NCI-H460 (cell line): Measurements from ENCODE around the gene MIDN. TPM values are rescaled to one million over a fixed set of nuclear protein-coding genes. Genes with fewer than 3 reads are reported as not detected.

ENCODE experiments used
- DNase-seq: peaks from one replicate; pipeline ENCODE4 v3.0.0-alpha.2; 2016; ENCODE audit warnings: low read depth; ENCODE audit errors: extremely low read depth
- total RNA-seq: library from RNA; depleted of rRNA; stranded (reverse); fragments of >200 nt; shearing (Covaris generic); gene quantifications from 2 replicates; pipeline ENCODE4 v1.2.3, GENCODE V29; 2014; rRNA removed

The MIDN gene
- total RNA-seq, 1 experiment from 2014 or later = 16.5 TPM

DNA sequence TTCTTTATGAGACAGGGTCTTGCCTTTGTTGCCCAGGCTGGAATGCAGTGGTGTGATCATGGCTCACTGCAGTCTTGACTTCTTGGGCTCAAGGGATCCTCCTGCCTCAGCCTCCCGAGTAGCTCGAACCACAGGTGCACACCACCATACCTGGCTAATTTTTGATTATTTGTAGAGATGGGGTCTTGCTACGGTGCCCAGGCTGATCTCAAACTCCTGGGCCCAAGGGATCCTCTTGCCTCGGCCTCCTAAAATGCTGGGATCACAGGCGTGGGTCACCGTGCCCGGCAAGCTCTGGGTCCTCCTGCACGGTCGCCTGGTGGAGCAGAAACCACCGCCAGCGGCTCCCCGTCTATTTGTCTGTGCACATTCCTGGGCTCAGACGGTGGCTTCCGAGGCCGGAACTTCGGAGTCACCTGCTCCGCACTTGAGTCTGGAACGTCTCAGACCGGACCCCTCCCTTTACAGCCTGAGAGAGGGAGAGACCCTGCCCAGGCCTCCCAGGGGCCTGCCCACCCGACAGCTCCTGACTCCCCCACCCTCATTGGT lies 59.4 kb downstream of the MIDN start:
- no peak for DNase-seq

DNA sequence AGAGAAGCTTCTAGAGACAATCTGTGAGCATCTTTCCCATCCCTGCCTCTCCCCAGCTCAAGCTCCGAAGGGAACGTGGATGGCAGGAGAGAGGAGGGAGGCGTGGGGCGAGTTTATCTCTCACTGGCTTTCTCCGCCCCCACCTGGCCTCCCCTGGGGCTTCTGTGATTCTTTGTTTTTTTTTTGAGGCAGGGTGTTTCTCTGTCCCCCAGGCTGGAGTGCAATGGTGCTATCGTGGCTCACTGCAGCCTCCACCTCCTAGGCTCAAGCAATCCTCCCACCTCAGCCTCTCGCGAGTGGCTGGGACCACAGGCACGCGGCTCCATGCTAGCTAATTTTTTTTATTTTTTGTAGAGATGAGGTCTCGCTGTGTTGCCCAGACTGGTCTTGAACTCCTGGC lies 60.3 kb downstream of the MIDN start:
- DNase-seq = no peak

Other genes with a start within 250 kb of the MIDN start
- not detected in 2 replicates for gene GRIN3B, start 248.2 kb upstream of the MIDN start, total RNA-seq
- gene TMEM259, start 227.5 kb upstream of the MIDN start, total RNA-seq = 89.3 and 95.8 TPM in 2 replicates
- not detected in 2 replicates for gene RNU6-2, start 227.1 kb upstream of the MIDN start, total RNA-seq
- gene CNN2, start 222.0 kb upstream of the MIDN start, total RNA-seq = 22.2 and 27.5 TPM in 2 replicates
- gene ABCA7, start 208.5 kb upstream of the MIDN start, total RNA-seq = 14.0 and 20.0 TPM in 2 replicates
- gene ARHGAP45, start 181.4 kb upstream of the MIDN start, total RNA-seq = 0.92 and 2.5 TPM in 2 replicates
- 102 and 108 TPM in 2 replicates for gene POLR2E, start 153.2 kb upstream of the MIDN start, total RNA-seq
- 219 and 260 TPM in 2 replicates for gene GPX4, start 144.6 kb upstream of the MIDN start, total RNA-seq
- gene SBNO2, start 74.3 kb upstream of the MIDN start, total RNA-seq = 27.7 and 28.0 TPM in 2 replicates
- 25.5 and 28.7 TPM in 2 replicates for gene STK11, start 42.8 kb upstream of the MIDN start, total RNA-seq
- 1.8 and 3.1 TPM in 2 replicates for gene CBARP, start 10.6 kb upstream of the MIDN start, total RNA-seq
- 37.2 and 37.8 TPM in 2 replicates for gene ATP5F1D, start 6.8 kb upstream of the MIDN start, total RNA-seq
- 134 and 148 TPM in 2 replicates for gene CIRBP, start 20.7 kb downstream of the MIDN start, total RNA-seq
- gene FAM174C, start 26.9 kb downstream of the MIDN start, total RNA-seq = 42.7 and 59.3 TPM in 2 replicates
- gene EFNA2, start 37.3 kb downstream of the MIDN start, total RNA-seq = 0.62 TPM in 1 of 2 replicates, not detected in the other
- 52.3 and 78.2 TPM in 2 replicates for gene NDUFS7, start 135.3 kb downstream of the MIDN start, total RNA-seq
- 9.7 and 10.3 TPM in 2 replicates for gene GAMT, start 153.0 kb downstream of the MIDN start, total RNA-seq
- gene DAZAP1, start 159.0 kb downstream of the MIDN start, total RNA-seq = 101 and 122 TPM in 2 replicates
- 1,189 and 1,346 TPM in 2 replicates for gene RPS15, start 189.8 kb downstream of the MIDN start, total RNA-seq
- gene APC2, start 201.5 kb downstream of the MIDN start, total RNA-seq = 0.02 TPM in 1 of 2 replicates, not detected in the other
- gene C19orf25, start 230.6 kb downstream of the MIDN start, total RNA-seq = 21.0 and 28.9 TPM in 2 replicates
- gene PCSK4, start 241.8 kb downstream of the MIDN start, total RNA-seq = 0.79 and 2.7 TPM in 2 replicates
- 0.79 and 0.92 TPM in 2 replicates for gene REEP6, start 242.6 kb downstream of the MIDN start, total RNA-seq